GM21381 (cell line): ENCODE measurements around the gene FUT6.
"Not testable (repeated sequence)": the region's sequence is repeated elsewhere in the genome, so short reads cannot be mapped to it uniquely, and the experiment has no call there.

Experiments used
- ATAC-seq: cut with Tn5 transposase; IDR thresholded peaks from one replicate; pipeline ENCODE4 v1.9.1; 2021; ENCODE audit warnings: mild to moderate bottlenecking, moderate library complexity; ENCODE audit not compliant: unreplicated experiment

Gene FUT6, protein sequence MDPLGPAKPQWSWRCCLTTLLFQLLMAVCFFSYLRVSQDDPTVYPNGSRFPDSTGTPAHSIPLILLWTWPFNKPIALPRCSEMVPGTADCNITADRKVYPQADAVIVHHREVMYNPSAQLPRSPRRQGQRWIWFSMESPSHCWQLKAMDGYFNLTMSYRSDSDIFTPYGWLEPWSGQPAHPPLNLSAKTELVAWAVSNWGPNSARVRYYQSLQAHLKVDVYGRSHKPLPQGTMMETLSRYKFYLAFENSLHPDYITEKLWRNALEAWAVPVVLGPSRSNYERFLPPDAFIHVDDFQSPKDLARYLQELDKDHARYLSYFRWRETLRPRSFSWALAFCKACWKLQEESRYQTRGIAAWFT

DNA sequence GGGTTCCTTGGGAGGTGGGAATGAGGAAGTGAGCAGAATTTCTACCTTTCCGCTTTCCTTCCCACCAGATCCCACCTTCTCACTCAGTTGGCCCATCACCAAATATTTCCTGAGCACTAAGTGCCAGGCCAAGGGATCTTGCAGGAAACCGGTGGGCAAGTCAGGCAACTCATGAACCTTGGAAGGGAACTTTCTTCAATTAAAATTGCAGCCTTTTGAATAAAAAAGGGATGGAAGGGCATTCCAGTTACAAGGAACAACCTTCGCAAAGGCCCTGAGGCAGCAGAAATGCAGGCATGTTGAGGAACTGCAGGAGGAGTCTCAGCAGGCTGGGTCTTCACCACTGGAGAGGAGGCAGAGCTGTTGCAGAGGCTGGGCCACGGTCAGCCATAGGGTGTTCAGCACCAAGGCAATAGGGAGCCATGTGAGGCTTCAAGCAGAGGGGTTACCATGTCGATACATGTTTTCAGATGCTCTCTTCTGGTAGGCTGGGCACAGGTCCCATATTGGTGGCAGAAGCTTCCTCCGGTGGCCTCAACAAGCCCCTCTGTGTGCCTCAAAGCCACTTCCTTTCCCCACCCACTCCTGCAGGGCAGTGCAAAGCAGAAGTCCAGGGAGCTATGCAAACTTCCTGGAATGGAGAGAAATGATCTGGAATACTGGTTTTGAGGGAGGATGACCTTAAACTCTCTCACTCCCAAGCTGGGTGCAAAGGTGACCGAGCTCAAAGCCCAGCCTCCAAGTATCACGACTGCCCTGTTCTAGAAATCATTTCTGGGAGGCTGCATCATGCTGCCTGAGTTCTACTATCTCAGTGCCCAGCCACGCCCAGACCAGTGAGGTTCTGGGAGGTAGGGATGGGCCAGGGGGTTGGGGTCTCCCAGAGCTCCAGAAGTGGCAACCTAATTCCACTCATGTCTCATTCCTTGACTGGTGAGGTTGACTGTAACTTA lies at the start of gene FUT6:
Gene FUT6 (minus strand): TSS at position 638 of the 953 bp plus-strand sequence. CDS start 7,135 bp downstream, outside the sequence.
- ATAC-seq = no peak

DNA sequence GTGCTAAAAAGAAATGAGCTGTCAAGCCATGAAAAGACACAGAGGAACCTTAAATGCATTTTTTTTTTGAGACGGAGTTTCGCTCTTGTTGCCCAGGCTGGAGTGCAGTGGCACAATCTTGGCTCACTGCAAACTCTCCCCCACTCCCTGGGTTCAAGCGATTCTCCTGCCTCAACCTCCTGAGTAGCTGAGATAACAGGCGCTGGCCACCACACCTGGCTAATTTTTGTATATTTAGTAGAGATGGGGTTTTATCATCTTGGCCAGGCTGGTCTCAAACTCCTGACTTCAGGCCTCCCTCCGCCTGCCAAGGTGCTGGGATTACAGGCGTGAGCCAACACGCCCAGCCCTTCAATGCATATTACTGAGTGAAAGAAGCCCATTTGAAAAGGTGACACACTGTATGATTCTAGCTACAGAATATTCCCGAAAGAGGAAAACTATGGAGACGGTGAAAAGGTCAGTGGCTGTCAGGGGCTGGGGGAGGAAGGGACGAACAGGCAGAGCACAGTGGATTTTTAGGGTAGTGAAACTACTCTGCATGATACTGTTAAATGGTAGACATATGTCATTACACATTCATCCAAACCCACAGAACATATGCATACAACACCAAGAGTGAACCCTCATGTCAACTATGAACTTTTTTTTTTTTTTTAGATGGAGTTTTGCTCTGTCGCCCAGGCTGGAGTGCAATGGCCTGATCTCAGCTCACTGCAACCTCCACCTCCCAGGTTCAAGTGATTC lies 44.7 kb upstream of the FUT6 start:
- ATAC-seq = not testable (repeated sequence)

DNA sequence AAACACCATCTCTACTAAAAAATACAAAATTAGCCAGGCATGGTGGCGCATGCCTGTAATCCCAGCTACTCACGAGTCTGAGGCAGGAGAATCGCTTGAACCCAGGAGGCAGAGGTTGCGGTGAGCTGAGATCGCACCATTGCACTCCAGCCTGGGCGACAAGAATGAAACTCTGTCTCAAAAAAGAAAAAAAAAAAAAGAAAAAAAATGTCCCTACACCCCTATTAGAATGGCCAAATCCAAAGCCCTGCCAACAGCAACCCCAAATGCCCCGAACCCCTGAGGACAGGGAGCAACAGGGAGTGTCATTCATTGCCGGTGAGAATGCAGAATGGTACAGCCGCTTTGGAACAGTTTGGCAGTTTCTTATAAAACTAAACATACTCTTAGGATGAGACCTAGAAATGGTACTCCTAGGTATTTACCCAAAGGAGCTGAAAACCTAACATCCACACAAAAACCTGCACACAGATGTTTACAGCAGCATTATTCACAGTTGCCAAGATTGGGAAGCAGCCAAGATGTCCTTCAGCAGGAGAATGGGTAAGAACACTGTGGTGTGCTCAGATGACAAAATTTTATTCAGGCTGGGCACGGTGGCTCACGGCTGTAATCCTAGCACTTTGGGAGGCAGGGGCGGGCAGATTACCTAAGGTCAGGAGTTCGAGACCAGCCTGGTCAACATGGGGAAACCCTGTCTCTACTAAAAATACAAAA lies 43.8 kb upstream of the FUT6 start:
- not testable (repeated sequence) for ATAC-seq

DNA sequence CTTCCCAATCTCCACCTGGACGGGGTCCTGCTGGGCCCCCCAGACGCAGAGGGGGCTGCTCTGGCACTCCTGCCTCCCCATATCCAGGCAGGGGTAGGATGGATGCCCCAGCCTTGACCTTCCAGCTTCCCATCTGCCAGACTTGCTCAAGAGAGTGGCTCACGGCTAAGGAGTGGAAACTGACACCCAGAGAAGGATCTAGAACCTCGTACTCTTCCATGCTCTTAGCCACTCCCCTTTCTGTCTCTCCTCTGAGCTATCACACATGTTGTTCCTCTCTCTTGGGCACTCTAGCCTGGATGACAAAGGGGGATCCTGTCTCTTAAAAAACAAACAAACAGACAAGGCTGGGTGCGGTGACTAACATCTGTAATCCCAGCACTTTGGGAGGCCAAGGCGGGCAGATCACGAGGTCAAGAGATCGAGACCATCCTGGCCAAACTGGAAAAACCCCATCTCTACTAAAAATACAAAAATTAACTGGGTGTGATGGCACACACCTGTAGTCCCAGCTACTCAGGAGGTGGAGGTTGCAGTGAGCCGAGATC lies 43.0 kb upstream of the FUT6 start:
- ATAC-seq = no peak

DNA sequence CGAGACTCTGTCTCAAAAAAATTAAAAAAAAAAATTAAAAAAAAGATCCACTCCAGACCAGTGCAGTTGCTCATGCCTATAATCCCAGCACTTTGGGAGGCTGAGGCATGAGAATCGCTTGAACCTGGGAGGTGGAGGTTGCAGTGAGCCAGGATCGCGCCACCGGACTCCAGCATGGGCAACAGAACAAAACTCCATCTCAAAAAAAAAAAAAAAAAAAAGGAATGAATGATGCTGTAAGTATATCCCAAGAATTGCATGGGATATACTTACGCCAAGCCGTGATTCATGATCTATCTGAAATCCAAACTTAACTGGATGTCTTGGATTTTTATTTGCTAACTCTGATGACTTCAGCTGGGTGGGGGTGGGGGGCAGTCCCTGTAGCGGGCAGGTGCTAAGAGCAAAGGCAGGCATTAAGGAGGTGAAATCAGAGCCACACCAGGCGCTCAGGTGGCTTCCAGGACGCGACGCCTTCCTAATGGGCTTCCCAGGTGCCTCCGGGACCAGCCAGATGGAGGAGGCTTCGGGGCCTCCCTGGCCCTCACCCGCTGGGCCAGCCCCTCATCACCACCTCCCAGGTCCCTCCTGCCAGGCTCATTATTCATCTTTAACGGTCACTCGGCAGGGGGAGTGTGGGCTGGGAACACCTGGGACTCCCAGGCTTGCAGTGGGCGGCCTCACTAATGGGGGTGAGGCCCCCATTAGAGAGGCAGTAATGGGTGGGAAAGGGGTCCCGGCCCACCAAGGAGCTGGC lies 42.2 kb upstream of the FUT6 start:
- no peak for ATAC-seq

DNA sequence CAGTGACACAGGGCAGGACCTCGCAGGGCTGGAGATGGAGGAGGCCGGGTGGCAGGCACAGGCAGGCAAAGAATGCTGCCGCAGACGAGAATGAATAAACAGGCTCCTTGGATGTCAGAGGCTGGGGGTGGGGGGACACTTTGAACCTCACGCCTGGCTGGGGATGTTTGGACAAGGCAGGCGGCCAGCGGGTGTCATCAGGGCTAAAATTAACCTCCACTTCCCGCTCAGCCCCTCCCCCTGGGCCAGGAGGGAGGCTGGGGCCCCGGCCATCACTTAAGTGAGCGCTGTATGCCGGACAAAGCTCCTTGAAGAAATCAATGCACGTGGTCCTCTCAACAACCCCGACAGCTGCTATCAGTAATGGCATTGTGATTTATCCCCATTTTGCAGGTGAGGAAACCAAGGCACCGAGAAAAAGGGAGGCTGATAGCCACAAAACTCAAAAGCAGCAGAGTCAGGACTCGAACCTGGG lies 41.1 kb upstream of the FUT6 start:
- no peak for ATAC-seq

DNA sequence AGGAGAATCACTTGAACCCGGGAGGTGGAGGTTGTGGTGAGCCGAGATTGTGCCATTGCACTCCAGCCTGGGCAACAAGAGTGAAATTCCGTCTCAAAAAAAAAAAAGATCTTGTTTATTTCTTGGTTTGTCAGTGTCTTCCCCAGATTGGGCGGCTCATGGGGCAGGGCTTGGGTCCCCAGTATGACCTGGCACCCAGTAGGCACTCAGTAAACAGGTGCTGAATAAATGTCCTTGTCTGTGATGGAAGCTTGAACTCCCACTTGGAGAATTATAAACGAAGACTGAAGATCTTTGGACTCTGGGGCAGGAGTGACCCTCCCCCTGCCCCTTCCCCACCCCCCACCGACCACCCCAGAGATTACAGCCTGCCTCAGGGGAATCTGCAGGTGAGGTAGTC lies 40.7 kb upstream of the FUT6 start:
- ATAC-seq = no peak

DNA sequence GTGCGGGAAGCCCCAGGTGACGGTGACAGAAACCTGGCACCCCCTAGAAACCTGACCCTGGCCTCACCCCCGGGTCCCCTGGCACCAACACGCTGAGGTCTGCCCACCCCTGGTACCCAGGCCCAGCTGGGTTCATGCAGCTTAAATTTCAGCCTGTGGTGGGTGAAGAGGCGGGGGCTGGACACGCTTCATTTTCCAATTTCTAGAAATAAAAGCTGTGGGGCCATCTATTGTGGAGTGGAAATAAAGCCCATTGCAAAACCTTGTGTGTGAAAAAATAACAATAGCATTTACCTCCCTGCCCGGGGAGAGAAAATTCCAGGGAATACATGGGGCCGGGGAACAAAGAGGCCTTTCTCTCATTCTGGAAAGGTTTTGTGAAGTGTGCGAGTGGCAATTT lies 38.4 kb upstream of the FUT6 start:
- no peak for ATAC-seq

DNA sequence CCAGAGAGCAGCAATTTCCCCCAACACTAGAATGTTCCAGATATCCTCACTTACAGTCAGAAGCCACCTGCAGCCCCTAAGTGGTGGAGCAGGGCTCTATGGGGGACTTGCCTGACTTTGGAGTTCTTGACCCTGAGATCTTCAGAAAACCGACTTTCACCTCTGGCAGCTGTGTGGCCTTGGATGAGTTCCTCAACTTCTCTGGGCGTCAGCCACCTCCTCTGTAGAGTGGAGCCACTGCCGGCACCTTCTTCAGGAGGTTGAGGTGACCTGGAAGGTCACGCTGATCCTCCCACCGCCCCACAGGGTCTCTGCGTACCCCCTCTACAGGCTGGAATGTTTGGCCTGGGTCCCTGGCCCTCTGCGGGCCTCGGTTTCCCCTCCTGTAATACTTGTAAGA lies 37.9 kb upstream of the FUT6 start:
- ATAC-seq = no peak

DNA sequence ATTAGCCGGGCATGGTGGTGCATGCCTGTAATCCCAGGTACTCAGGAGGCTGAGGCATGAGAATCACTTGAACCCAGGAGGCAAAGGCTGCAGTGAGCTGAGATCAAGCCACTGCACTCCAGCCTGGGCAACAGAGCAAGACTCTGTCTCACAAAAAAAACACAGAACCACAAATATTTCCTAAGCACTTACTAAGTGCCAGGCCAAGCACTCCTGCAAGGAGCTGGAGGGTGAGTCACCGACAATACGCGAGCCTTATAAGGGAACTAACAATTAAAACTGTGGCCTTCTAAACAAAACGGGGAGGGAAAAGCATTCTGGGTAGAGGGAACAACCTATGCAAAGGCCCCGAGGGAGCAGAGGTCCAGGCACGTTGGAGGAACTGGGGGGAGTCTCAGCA lies 35.0 kb upstream of the FUT6 start:
- not testable (repeated sequence) for ATAC-seq

DNA sequence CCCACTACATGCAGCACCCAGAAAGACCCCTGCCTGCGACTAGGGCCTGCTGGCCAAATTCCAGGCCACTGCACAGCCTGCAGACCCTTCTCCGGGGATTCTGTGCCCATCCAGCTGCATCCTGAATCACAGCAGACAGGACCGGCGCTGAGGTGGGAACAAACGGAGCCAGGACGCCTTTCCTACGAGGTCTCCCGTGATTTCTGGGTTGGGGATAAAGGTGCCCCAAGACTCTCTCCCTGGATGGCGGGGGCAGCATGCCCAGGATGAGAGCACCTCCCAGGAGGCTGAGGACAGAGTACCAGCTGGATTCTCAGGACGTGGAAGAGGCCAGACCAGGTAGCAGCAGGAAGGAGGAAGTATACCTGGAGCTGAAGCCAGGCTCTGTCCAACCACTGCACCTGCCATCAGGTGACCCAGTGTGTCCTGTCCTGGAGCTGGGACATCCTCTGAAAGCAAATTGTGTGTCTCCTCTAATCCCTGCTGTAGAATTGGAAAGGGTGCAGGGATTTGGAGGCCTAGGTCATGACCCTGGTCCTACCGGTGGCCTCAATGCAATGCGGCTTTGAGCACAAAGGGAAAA lies 34.2 kb upstream of the FUT6 start:
- no peak for ATAC-seq

DNA sequence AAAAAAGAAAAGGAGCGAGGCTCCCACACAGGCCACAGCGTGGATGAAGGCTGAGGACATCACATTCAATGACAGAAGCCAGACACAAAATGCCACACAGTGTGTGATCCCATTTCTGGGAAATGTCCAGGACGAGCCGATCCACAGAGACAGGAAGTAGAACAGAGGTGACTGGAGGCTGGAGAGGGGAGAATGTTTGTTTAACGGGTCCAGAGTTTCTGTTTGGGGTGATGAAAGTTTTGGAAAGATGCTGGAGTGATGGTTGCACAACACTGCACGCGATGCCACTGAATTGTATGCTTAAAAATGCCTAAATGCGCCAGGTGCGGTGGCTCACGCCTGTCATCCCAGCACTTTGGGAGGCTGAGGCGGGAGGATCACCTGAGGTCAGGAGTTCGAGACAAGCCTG lies 31.5 kb upstream of the FUT6 start:
- ATAC-seq = no peak

DNA sequence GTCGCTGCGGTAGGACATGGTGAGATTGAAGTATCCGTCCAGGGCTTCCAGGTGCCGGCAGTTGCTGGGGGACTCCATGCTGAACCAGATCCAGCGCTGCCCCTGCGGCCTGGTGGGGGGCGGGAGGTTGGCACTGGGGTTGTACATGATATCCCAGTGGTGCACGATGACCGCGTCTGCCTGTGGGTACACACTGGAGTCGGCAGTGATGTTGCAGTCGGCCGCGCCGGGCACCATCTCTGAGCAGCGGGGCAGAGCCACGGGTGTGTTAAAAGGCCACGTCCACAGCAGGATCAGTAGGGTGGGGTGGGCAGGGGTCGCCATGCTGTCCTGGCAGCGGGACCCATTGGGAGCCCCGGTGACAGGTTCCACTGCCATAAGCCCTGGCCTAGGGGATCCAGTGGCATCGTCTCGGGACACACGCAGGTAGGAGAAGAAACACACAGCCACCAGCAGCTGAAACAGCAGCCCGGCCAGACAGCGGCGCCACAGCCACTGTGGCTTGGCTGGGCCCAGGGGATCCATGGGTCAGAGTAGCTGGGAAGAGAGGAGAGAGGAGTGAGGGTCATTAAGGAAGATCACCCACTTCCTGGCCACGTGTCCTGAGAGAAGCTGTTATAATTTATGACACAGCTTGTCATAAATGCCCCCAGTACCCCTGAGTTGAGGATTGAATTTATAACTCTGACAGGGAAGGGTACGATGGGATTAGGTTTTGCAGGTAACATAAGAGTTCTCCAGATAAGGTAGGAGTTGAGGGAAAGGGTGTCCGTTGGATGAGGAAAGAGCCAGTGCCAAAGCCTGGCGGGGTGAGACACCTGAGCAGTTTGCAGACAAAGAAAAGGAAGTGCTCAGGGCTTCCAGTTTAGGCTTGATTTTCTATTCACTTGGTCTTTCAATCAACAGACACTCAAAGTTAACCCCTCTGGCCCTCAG lies 28.0 kb upstream of the FUT6 start:
- ATAC-seq = no peak

DNA sequence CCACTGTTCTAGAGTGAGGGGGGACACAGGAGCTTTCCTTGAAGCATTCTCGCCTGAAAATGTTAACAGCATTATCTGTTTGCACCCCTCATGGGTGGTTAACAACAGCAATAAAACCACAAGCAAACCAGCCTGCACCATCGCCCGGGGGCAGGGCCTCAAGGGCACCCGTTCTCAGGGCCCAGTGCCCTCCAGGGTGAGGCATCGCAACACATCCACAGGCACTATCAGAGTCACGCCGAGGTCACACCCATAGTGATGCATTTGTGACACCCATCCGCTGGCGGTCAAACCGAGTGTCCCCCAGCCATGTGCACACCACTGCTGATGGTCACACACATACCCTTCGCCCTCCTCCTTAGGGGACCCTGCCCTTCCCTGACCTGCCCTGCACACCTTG lies 26.3 kb upstream of the FUT6 start:
- no peak for ATAC-seq

DNA sequence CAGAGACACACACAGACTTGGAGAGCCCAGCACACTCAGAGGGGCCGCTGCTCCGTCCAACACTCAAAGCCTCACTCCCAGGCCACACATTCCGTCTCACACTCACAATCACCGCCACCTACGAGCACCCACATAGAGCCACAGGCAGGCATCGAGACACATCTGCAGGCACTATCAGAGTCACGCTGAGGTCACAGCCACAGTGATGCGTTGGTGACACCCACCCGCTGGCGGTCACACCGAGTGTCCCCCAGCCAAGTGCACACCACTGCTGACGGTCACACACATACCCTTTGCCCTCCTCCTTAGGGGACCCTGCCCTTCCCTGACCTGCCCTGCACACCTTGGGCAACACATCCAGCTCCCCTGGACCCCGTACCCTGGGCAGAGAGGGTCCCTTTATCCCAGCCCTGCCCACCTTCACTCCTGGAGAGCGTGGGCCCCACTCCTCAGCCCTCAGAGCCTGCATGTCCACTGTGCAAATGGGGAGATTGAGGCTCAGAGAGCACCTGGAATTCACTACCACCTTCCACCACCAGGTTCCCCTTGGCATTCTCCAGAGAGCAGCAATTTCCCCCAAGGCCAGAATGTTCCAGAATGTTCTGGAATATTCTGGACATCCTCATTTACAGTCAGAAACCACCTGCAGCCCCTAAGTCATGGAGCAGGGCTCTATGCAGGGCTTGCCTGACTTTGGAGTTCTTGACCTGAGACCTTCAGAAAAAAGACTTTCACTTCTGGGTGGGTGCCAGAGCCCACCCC lies 25.4 kb upstream of the FUT6 start:
- ATAC-seq = no peak

DNA sequence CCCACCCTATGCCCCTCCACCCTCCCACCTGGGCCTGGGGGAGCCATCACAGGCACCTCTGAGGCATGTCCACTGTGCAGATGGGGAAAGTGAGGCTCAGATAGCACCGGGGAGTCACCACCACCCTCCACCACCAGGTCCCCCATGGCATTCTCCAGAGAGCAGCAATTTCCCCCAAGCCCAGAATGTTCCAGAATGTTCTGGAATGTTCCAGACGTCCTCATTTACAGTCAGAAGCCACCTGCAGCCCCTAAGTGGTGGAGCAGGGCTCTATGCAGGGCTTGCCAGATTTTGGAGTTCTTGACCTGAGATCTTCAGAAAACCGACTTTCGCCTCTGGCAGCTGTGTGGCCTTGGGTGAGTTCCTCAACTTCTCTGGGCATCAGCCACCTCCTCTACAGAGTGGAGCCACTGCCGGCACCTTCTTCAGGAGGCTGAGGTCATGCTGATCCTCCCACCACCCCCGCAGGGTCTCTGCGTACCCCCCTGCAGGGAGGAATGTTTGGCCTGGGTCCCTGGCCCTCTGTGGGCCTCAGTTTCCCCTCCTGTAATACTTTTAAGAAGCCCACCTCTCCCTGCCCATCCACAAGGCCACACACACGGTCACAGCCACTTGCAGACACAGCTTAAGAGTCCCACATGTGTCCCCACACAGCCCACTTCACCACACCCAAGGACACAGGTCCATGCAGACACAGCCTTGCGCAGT lies 24.7 kb upstream of the FUT6 start:
- ATAC-seq = no peak
